Measurements from ENCODE around the gene DAGLA. TPM values are rescaled to one million over a fixed set of nuclear protein-coding genes. Genes with fewer than 3 reads are reported as not detected.

Gene DAGLA
- total RNA-seq, 2 donors from 2014 or later = 0.19 TPM; not detected in 1

DNA sequence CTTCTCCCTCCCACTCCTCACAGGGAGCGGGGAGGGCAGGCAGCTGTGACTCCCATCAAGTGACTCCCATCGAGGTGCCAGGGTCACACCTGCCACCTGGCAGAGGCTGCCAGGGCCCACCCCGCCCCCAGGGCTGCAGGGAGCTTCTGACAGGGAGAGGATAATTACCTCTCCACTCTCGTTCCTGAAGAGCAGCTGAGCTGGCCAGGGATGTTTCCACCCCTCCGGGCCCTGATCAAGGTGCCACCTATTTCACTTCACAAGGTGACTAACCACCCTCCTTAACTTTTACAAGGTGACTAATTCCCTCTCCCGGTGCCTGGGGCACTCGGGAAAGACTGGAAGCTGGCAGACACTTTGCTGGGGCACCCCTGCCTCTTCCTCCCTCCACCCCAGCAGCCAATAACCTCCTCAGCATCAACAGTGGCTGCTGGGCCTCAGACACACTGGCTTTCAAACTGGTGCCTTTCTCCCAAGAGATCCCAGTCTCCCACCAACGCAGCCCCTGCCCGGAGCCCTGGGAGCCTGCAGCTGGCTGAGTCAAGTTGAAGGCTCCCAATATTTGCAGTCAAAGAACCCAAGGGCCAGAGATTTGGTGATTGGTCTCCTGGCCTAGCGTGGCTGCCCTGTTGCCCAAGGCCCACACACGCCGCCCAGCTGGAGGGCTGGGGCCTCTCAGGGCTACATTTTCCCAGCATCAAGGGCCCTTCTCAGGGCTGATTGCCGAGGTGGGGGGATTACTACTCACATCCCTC is 50.2 kb downstream of the DAGLA start:
- Mint-ChIP-seq H3K36me3 (no peaks in the 10 kb centered on the region), H3K9me3 (no peaks in the 10 kb centered on the region), H3K27ac (peak overlapping the region; percentile 48 to 88)
- ATAC-seq = no peak
- DNase-seq (ENCODE audit: low spot score in 2 of 2) = no peak

GRCh38 chr11:61731211-61731951 is 51.2 kb downstream of the DAGLA start:
- no peaks in the 10 kb centered on the region for H3K36me3 Mint-ChIP-seq
- no peak overlapping the region for H3K27ac Mint-ChIP-seq
- no peak for DNase-seq (ENCODE audit: low spot score in 2 of 2)
- H3K9me3 Mint-ChIP-seq = no peaks in the 10 kb centered on the region
- ATAC-seq = no peak

DNA sequence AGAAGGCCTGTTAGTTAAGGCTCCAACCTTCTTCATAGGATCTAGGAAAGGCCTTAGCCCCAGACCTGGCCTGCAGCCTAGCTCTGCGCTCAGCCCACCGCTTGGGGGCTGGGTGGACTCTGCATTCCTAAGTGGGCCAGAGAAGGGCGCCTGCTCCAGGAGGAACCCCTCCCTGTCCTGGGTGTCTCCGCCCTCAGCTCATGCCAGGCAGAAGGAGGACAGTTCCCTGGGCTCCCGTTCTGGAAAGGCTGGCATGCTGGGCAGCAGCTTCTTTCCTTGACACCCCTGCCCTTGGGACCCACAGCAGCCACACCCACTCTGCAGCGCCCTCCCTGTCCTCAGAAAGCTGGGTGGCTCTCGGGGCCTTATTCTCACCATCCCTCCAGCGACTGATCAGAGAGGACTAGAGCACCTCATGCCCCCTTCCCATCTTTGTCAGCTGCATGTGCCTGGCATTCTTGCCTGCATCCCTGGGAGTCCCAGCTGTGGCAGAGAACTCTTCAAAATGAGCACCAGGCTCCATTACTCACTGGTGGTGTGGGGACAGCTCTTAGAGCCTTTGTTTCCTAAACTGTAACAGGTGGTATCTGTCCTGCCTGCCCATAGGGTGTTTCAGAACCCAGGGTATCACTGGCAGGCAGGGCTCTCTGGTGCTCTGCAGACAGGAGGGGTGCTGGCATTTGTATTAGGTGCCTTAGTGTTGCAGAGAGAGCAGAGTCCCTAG is 51.9 kb downstream of the DAGLA start:
- DNase-seq (ENCODE audit: low spot score in 2 of 2) (no peak), ATAC-seq (no peak)
- Mint-ChIP-seq H3K36me3 (no peaks in the 10 kb centered on the region), H3K9me3 (no peaks in the 10 kb centered on the region), H3K27ac (no peak overlapping the region)

- no peak overlapping the region for H3K27ac Mint-ChIP-seq
- ATAC-seq (no peak), DNase-seq (ENCODE audit: low spot score in 2 of 2) (no peak)
- H3K9me3 Mint-ChIP-seq = no peaks in the 10 kb centered on the region
- no peaks in the 10 kb centered on the region for H3K36me3 Mint-ChIP-seq
These were observed 52.5 kb downstream of the DAGLA start for GRCh38 chr11:61732705-61733104.

GRCh38 chr11:61733120-61733978 is 53.2 kb downstream of the DAGLA start:
- DNase-seq (ENCODE audit: low spot score in 2 of 2) (peak; percentile 74 to 83), ATAC-seq (peak; percentile 94)
- Mint-ChIP-seq H3K9me3 (no peaks in the 10 kb centered on the region), H3K27ac (peak overlapping the region in 1 of 2 donors; percentile 90), H3K36me3 (no peaks in the 10 kb centered on the region)

DNA sequence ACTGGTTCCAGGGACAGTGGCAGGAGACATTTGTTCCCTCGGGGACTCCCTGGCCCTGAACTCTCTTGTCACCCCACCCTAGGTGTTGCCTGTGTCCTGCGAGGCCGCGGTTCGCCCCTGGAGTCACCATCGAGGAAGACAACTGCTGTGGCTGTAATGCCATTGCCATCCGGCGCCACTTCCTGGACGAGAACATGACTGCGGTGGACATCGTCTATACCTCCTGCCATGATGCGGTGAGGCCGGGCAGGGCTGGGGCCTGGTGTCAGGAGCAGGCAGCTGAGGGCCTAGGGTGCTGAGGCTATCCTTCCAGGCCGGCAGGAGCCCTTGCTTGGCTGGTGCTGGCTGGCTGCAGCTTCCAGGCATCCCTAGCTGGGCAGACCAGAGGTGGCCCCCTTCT is 54.6 kb downstream of the DAGLA start:
- no peak overlapping the region for H3K27ac Mint-ChIP-seq
- H3K9me3 Mint-ChIP-seq = no peaks in the 10 kb centered on the region
- no peaks in the 10 kb centered on the region for H3K36me3 Mint-ChIP-seq
- ATAC-seq = no peak
- no peak for DNase-seq (ENCODE audit: low spot score in 2 of 2)

DNA sequence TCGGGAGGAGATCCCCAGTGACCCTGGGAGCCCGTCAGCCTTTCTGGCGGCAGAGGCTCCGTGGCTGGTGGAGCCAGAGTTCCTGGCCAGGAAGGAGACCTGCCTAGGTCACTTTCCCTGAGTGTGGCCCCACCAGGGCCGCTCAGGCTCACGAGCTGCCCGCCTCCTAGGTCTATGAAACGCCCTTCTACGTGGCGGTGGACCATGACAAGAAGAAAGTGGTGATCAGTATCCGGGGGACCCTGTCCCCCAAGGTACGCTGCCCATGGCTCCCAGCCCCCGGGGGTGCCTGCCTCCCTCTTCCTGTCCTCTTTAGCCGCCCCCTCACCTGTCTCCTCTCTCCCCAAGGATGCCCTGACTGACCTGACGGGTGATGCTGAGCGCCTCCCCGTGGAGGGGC is 55.2 kb downstream of the DAGLA start:
- Mint-ChIP-seq H3K9me3 (no peaks in the 10 kb centered on the region), H3K36me3 (no peaks in the 10 kb centered on the region), H3K27ac (no peak overlapping the region)
- DNase-seq (ENCODE audit: low spot score in 2 of 2) (no peak), ATAC-seq (no peak)

GRCh38 chr11:61736310-61736709 is 56.1 kb downstream of the DAGLA start:
- no peak overlapping the region for H3K27ac Mint-ChIP-seq
- no peak for ATAC-seq
- H3K36me3 Mint-ChIP-seq = no peaks in the 10 kb centered on the region
- DNase-seq (ENCODE audit: low spot score in 2 of 2) = no peak
- no peaks in the 10 kb centered on the region for H3K9me3 Mint-ChIP-seq

DNA sequence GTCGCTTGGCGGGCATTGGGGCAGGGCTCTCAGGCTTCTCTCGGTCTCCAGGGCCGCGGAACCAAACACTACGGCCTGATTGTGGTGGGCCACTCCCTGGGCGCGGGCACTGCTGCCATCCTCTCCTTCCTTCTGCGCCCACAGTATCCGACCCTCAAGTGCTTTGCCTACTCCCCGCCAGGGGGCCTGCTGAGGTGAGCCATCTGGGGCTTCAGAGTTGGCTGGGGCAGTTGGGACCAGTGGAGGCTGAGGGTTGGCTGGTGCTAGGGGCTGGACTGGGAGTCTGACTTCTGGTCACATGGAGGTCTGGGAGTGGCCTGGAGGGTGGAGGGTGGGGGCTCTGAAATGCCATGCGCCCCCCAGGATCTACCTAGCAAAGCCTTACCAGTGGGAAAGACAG is 56.9 kb downstream of the DAGLA start:
- Mint-ChIP-seq H3K27ac (no peak overlapping the region), H3K9me3 (no peaks in the 10 kb centered on the region), H3K36me3 (no peaks in the 10 kb centered on the region)
- DNase-seq (ENCODE audit: low spot score in 2 of 2) (no peak), ATAC-seq (no peak)

DNA sequence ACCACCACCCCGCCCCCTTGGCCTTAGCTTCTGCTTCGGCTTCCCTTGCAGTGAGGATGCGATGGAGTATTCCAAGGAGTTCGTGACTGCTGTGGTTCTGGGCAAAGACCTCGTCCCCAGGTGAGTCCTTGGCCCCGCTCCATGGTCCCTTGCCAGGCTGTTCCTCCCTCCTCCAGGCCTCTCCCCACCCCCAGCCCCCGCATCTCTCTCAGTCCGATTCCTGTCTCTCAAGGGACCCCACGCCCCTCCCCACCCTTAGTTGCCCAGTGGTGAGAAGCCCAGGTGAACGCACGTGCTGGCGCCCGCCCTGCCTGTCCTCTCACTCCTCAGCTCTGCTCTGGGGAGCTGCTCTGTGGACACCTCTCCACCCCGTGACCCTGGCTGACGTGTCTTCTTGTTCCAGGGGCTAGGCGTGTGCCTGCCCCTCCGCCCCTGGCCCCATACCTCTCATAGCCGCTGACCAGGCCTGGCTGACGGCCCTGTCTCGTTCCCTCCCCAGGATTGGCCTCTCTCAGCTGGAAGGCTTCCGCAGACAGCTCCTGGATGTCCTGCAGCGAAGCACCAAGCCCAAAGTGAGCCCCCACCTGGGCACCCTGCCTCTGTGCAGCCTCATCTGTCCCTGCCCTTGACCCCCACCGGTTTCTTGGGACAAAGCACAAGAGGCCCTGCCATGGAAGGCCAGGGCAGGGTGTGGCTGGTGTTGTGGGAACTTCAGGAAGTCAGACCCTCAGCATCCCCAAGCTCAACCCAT is 57.6 kb downstream of the DAGLA start:
- no peaks in the 10 kb centered on the region for H3K9me3 Mint-ChIP-seq
- DNase-seq (ENCODE audit: low spot score in 2 of 2) = no peak
- ATAC-seq = no peak
- no peaks in the 10 kb centered on the region for H3K36me3 Mint-ChIP-seq
- H3K27ac Mint-ChIP-seq = peak overlapping the region in 1 of 2 donors; percentile 14

DNA sequence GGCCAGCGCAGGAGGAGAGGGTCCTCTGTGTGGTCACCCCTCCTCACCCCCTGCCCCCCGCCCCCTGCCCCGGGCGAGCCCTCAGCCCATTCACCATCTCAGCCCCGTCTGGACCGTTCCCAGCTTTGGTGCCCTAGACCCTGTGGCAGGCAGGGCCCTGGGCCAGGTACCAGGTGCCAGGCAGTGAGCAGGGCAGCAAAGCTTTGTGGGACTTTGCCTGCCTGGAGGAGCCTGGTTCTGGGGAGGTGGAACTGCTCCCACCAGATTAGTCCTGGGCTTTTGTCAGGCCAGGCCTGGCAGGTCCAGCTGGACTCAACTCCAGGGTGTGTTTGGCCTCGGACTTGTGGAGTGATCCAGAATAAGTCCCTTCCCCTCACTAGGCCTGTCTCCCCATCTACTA is 58.6 kb downstream of the DAGLA start:
- Mint-ChIP-seq H3K27ac (no peak overlapping the region), H3K36me3 (no peaks in the 10 kb centered on the region), H3K9me3 (no peaks in the 10 kb centered on the region)
- DNase-seq (ENCODE audit: low spot score in 2 of 2) (no peak), ATAC-seq (no peak)

DNA sequence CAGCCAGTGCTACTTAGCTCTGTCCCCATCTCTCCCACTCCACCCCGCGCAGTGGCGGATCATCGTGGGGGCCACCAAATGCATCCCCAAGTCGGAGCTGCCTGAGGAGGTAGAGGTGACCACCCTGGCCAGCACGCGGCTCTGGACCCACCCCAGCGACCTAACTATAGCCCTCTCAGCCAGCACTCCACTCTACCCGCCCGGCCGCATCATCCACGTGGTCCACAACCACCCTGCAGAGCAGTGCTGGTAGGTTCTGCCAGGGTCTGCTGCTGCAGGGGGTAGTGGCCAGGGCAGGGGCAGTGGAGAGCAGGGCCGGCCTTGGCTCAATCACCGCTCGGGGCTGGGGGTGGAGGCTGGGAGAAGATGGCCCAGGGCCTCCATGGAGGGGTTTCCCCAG is 59.2 kb downstream of the DAGLA start:
- ATAC-seq = no peak
- no peak for DNase-seq (ENCODE audit: low spot score in 2 of 2)
- H3K9me3 Mint-ChIP-seq = no peaks in the 10 kb centered on the region
- H3K36me3 Mint-ChIP-seq = no peaks in the 10 kb centered on the region
- no peak overlapping the region for H3K27ac Mint-ChIP-seq

GRCh38 chr11:61739966-61740365 is 59.8 kb downstream of the DAGLA start:
- Mint-ChIP-seq H3K9me3 (no peaks in the 10 kb centered on the region), H3K36me3 (no peaks in the 10 kb centered on the region), H3K27ac (no peak overlapping the region)
- DNase-seq (ENCODE audit: low spot score in 2 of 2) = no peak
- no peak for ATAC-seq

GRCh38 chr11:61742391-61742790 is 62.2 kb downstream of the DAGLA start:
- ATAC-seq (no peak), DNase-seq (ENCODE audit: low spot score in 2 of 2) (no peak)
- no peak overlapping the region for H3K27ac Mint-ChIP-seq
- no peaks in the 10 kb centered on the region for H3K9me3 Mint-ChIP-seq
- no peaks in the 10 kb centered on the region for H3K36me3 Mint-ChIP-seq

DNA sequence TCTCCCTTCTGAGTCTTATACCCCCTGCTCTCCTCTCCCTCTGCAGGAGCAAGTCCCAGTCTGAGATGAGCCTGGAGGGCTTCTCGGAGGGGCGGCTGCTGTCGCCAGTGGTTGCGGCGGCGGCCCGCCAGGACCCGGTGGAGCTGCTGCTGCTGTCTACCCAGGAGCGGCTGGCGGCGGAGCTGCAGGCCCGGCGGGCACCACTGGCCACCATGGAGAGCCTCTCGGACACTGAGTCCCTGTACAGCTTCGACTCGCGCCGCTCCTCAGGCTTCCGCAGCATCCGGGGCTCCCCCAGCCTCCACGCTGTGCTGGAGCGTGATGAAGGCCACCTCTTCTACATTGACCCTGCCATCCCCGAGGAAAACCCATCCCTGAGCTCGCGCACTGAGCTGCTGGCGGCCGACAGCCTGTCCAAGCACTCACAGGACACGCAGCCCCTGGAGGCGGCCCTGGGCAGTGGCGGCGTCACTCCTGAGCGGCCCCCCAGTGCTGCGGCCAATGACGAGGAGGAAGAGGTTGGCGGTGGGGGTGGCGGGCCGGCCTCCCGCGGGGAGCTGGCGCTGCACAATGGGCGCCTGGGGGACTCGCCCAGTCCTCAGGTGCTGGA is 63.4 kb downstream of the DAGLA start:
- H3K27ac Mint-ChIP-seq = no peak overlapping the region
- H3K9me3 Mint-ChIP-seq = no peaks in the 10 kb centered on the region
- H3K36me3 Mint-ChIP-seq = no peaks in the 10 kb centered on the region
- DNase-seq (ENCODE audit: low spot score in 2 of 2) (no peak), ATAC-seq (no peak)

DNA sequence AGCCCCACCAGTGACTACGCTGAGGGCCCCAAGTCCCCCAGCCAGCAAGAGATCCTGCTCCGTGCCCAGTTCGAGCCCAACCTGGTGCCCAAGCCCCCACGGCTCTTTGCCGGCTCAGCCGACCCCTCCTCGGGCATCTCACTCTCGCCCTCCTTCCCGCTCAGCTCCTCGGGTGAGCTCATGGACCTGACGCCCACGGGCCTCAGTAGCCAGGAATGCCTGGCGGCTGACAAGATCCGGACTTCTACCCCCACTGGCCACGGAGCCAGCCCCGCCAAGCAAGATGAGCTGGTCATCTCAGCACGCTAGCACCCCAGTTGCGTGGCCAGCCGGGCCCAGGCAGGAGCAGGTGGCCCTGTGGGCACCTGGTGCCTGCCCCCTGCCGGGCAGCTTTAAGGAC is 64.0 kb downstream of the DAGLA start:
- H3K27ac Mint-ChIP-seq = no peak overlapping the region
- no peak for DNase-seq (ENCODE audit: low spot score in 2 of 2)

More for the DNA sequence above, 64.0 kb downstream of the DAGLA start:
- Mint-ChIP-seq H3K36me3 (no peaks in the 10 kb centered on the region), H3K9me3 (no peaks in the 10 kb centered on the region)
- ATAC-seq = no peak

Measured in activated naive CD4-positive, alpha-beta T cell treated with anti-CD3 and anti-CD28 coated beads, Interleukin-2, amount 50 U/mL, for 72 hours (primary cell).